Pons (tissue), 1 donor: Measurements from ENCODE around the gene BAIAP2.
A peak's percentile ranks its signal among the peaks of the same experiment; 100 is the strongest.
"Not testable (repeated sequence)": the region's sequence is repeated elsewhere in the genome, so short reads cannot be mapped to it uniquely, and the experiment has no call there.

Experiments used
- DNase-seq: peaks from one replicate; pipeline ENCODE4 v3.0.0-alpha.2; 2016; ENCODE audit warnings: low spot score

Gene BAIAP2

GRCh38 chr17:81068411-81069134 lies 33.6 kb downstream of the BAIAP2 start:
- DNase-seq: no peak

GRCh38 chr17:81069135-81069645 lies 34.2 kb downstream of the BAIAP2 start:
- DNase-seq: no peak

GRCh38 chr17:81070541-81071246 lies 35.7 kb downstream of the BAIAP2 start:
- no peak for DNase-seq

- DNase-seq: no peak
Observed at GRCh38 chr17:81071761-81072741, 37.1 kb downstream of the BAIAP2 start.

GRCh38 chr17:81073967-81074839 lies 39.3 kb downstream of the BAIAP2 start:
- no peak for DNase-seq

- no peak for DNase-seq
Observed at GRCh38 chr17:81074875-81075274, 39.9 kb downstream of the BAIAP2 start.

- DNase-seq: no peak
Observed at GRCh38 chr17:81075307-81075706, 40.4 kb downstream of the BAIAP2 start.

GRCh38 chr17:81076141-81076679 lies 41.3 kb downstream of the BAIAP2 start:
- no peak for DNase-seq

- DNase-seq: not testable (repeated sequence)
Observed at GRCh38 chr17:81078026-81078913, 43.3 kb downstream of the BAIAP2 start.

GRCh38 chr17:81080019-81080418 lies 45.1 kb downstream of the BAIAP2 start:
- DNase-seq: no peak

- DNase-seq: no peak
Observed at GRCh38 chr17:81081222-81082176, 46.5 kb downstream of the BAIAP2 start.

- no peak for DNase-seq
Observed at GRCh38 chr17:81082177-81083073, 47.5 kb downstream of the BAIAP2 start.

GRCh38 chr17:81083125-81083765 lies 48.3 kb downstream of the BAIAP2 start:
- DNase-seq: no peak

GRCh38 chr17:81084680-81085419 lies 49.9 kb downstream of the BAIAP2 start:
- peak; percentile 49 for DNase-seq

- no peak for DNase-seq
Observed at GRCh38 chr17:81085420-81085911, 50.5 kb downstream of the BAIAP2 start.
